ENCODE measurements around the gene PLXDC2.

Gene PLXDC2

GRCh38 chr10:20276127-20276979 is 460.1 kb downstream of the PLXDC2 start:
- no peaks in the 10 kb centered on the region for H3K36me3 ChIP-seq (ENCODE audit: control insufficient read depth, insufficient read depth, low read length)
- H3K27ac ChIP-seq (ENCODE audit: low read length), result no peak overlapping the region
- no peaks in the 10 kb centered on the region for H3K4me1 ChIP-seq (ENCODE audit: control insufficient read depth, insufficient read depth, low read length)
- DNase-seq (ENCODE audit: low read depth, low spot score), result no peak
- H3K4me3 ChIP-seq (ENCODE audit: low read length), result no peak overlapping the region
- no peaks in the 10 kb centered on the region for H3K27me3 ChIP-seq (ENCODE audit: control insufficient read depth, insufficient read depth, low read length)
- H3K9me3 ChIP-seq (ENCODE audit: control insufficient read depth, insufficient read depth, low read length), result no peaks in the 10 kb centered on the region
- WGBS (ENCODE audit: insufficient coverage, insufficient read length), result no CpG with 5 or more reads among the region's 6 CpGs

- no peaks in the 10 kb centered on the region for H3K4me1 ChIP-seq (ENCODE audit: control insufficient read depth, insufficient read depth, low read length)
- no peaks in the 10 kb centered on the region for H3K36me3 ChIP-seq (ENCODE audit: control insufficient read depth, insufficient read depth, low read length)
- H3K27ac ChIP-seq (ENCODE audit: low read length), result no peak overlapping the region
- H3K4me3 ChIP-seq (ENCODE audit: low read length), result no peak overlapping the region
- DNase-seq (ENCODE audit: low read depth, low spot score), result no peak
- WGBS (ENCODE audit: insufficient coverage, insufficient read length), result no CpG with 5 or more reads among the region's 3 CpGs
- H3K27me3 ChIP-seq (ENCODE audit: control insufficient read depth, insufficient read depth, low read length), result no peaks in the 10 kb centered on the region
- H3K9me3 ChIP-seq (ENCODE audit: control insufficient read depth, insufficient read depth, low read length), result no peaks in the 10 kb centered on the region
These were observed 461.6 kb downstream of the PLXDC2 start for GRCh38 chr10:20277820-20278219.

DNA sequence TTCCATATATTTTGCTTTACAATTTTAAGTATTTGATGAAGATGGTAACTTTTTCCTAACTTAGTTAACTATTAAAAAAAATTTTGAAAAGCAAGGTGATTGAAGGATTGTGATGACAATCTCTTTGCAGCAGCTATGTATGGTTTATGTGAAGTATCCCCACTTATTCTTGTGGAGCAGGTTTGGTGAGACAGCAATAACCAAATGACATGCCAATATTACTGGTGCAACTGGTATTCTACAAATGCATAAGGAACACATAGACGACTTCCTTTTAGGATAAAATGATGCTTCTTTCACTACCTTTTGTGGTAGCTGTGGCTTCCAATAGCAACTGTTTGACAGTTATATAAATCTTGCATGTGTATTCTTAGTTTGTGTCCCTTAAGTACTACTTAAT is 465.3 kb downstream of the PLXDC2 start:
- no peaks in the 10 kb centered on the region for H3K36me3 ChIP-seq (ENCODE audit: control insufficient read depth, insufficient read depth, low read length)
- no peak overlapping the region for H3K27ac ChIP-seq (ENCODE audit: low read length)
- H3K4me1 ChIP-seq (ENCODE audit: control insufficient read depth, insufficient read depth, low read length), result no peaks in the 10 kb centered on the region
- no peaks in the 10 kb centered on the region for H3K27me3 ChIP-seq (ENCODE audit: control insufficient read depth, insufficient read depth, low read length)
- H3K9me3 ChIP-seq (ENCODE audit: control insufficient read depth, insufficient read depth, low read length), result no peaks in the 10 kb centered on the region
- no peak overlapping the region for H3K4me3 ChIP-seq (ENCODE audit: low read length)
- no peak for DNase-seq (ENCODE audit: low read depth, low spot score)
- no CpG with 5 or more reads among the region's 1 CpG for WGBS (ENCODE audit: insufficient coverage, insufficient read length)

DNA sequence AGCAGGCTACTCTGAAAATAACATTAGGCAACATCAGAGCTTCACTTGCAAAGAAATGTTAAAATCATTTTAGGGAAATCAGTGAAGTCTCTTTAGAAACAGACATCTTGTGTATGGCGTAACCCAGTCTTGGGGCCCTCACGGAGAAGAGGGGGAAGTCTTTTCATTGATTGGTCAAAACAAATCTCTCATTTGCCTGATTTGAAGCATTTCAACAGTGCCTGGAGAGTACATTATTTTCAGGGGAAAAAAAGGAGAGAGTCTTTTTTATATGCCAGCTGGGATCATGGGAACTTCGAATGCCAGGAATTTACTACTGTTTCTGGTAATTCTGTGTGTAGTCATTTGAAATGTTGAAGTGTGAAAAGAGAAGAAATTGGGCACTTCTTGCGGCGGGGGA is 471.4 kb downstream of the PLXDC2 start:
- no CpG with 5 or more reads among the region's 5 CpGs for WGBS (ENCODE audit: insufficient coverage, insufficient read length)
- H3K9me3 ChIP-seq (ENCODE audit: control insufficient read depth, insufficient read depth, low read length), result no peaks in the 10 kb centered on the region

DNA sequence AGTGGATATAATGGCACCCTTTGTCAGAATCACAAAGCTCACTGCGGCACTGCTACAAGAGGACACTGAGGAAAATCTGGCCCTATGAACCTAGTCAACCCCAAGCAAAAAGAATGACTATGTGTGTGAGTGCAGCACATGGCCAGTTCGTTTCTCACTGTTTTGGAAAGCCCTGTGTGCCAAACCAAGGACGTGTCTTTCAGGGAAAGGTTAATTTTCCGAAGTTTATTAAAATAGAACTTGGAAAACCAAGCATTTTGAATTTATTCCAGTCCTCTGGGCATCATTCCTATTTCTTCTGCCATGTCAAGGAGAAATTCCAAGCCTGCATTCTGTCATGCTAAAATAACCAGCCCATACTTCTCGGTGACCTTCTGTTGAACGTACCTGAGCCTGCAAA is 471.8 kb downstream of the PLXDC2 start:
- Histone ChIP-seq H3K27ac (ENCODE audit: low read length) (no peak overlapping the region), H3K36me3 (ENCODE audit: control insufficient read depth, insufficient read depth, low read length) (no peaks in the 10 kb centered on the region), H3K9me3 (ENCODE audit: control insufficient read depth, insufficient read depth, low read length) (no peaks in the 10 kb centered on the region), H3K4me3 (ENCODE audit: low read length) (no peak overlapping the region), H3K4me1 (ENCODE audit: control insufficient read depth, insufficient read depth, low read length) (no peaks in the 10 kb centered on the region), H3K27me3 (ENCODE audit: control insufficient read depth, insufficient read depth, low read length) (no peaks in the 10 kb centered on the region)
- no CpG with 5 or more reads among the region's 6 CpGs for WGBS (ENCODE audit: insufficient coverage, insufficient read length)
- DNase-seq (ENCODE audit: low read depth, low spot score), result no peak

More for the DNA sequence above, 471.4 kb downstream of the PLXDC2 start:
- Histone ChIP-seq H3K4me3 (ENCODE audit: low read length) (no peak overlapping the region), H3K4me1 (ENCODE audit: control insufficient read depth, insufficient read depth, low read length) (no peaks in the 10 kb centered on the region), H3K36me3 (ENCODE audit: control insufficient read depth, insufficient read depth, low read length) (no peaks in the 10 kb centered on the region), H3K27ac (ENCODE audit: low read length) (no peak overlapping the region), H3K27me3 (ENCODE audit: control insufficient read depth, insufficient read depth, low read length) (no peaks in the 10 kb centered on the region)
- DNase-seq (ENCODE audit: low read depth, low spot score), result no peak

GRCh38 chr10:20289070-20289828 is 473.0 kb downstream of the PLXDC2 start:
- no peak for DNase-seq (ENCODE audit: low read depth, low spot score)
- WGBS (ENCODE audit: insufficient coverage, insufficient read length), result no CpG with 5 or more reads among the region's 6 CpGs

DNA sequence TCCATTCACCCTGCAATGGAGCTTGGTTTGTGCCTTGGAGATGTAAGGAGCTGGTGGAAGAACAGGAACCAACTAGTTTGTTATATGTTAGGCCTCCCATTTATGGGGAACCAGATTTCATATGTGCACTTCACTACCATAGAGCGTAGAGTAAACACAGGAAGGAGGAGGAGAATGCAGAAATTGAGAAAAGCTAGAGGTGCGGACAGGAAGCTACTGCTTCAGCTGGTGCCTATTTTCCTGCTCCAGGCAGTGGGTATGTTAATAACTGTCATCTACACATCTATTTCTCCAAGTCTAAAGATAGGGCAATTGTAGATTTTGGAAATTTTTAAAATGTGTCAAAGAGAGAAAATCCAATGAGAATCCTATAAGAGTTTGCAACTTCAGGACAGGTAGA is 482.2 kb downstream of the PLXDC2 start:
- Histone ChIP-seq H3K4me3 (ENCODE audit: low read length) (no peak overlapping the region), H3K27ac (ENCODE audit: low read length) (no peak overlapping the region), H3K36me3 (ENCODE audit: control insufficient read depth, insufficient read depth, low read length) (no peaks in the 10 kb centered on the region), H3K9me3 (ENCODE audit: control insufficient read depth, insufficient read depth, low read length) (no peaks in the 10 kb centered on the region; the same call in 1 of the 2 replicates), H3K4me1 (ENCODE audit: control insufficient read depth, insufficient read depth, low read length) (no peaks in the 10 kb centered on the region; the same call in 1 of the 2 replicates), H3K27me3 (ENCODE audit: control insufficient read depth, insufficient read depth, low read length) (no peaks in the 10 kb centered on the region)
- no CpG with 5 or more reads among the region's 2 CpGs for WGBS (ENCODE audit: insufficient coverage, insufficient read length)
- DNase-seq (ENCODE audit: low read depth, low spot score), result no peak

More at GRCh38 chr10:20289070-20289828, 473.0 kb downstream of the PLXDC2 start:
- Histone ChIP-seq H3K4me1 (ENCODE audit: control insufficient read depth, insufficient read depth, low read length) (no peaks in the 10 kb centered on the region), H3K9me3 (ENCODE audit: control insufficient read depth, insufficient read depth, low read length) (no peaks in the 10 kb centered on the region), H3K27me3 (ENCODE audit: control insufficient read depth, insufficient read depth, low read length) (no peaks in the 10 kb centered on the region), H3K36me3 (ENCODE audit: control insufficient read depth, insufficient read depth, low read length) (no peaks in the 10 kb centered on the region), H3K4me3 (ENCODE audit: low read length) (no peak overlapping the region), H3K27ac (ENCODE audit: low read length) (no peak overlapping the region)

- Histone ChIP-seq H3K27ac (ENCODE audit: low read length) (no peak overlapping the region), H3K4me3 (ENCODE audit: low read length) (no peak overlapping the region), H3K9me3 (ENCODE audit: control insufficient read depth, insufficient read depth, low read length) (no peaks in the 10 kb centered on the region; the same call in 1 of the 2 replicates), H3K36me3 (ENCODE audit: control insufficient read depth, insufficient read depth, low read length) (no peaks in the 10 kb centered on the region), H3K27me3 (ENCODE audit: control insufficient read depth, insufficient read depth, low read length) (no peaks in the 10 kb centered on the region), H3K4me1 (ENCODE audit: control insufficient read depth, insufficient read depth, low read length) (no peaks in the 10 kb centered on the region; the same call in 1 of the 2 replicates)
- no CpG with 5 or more reads among the region's 4 CpGs for WGBS (ENCODE audit: insufficient coverage, insufficient read length)
- DNase-seq (ENCODE audit: low read depth, low spot score), result no peak
These were observed 483.0 kb downstream of the PLXDC2 start for GRCh38 chr10:20299034-20299736.

- H3K4me3 ChIP-seq (ENCODE audit: low read length), result no peak overlapping the region
- H3K4me1 ChIP-seq (ENCODE audit: control insufficient read depth, insufficient read depth, low read length), result no peaks in the 10 kb centered on the region; the same call in 1 of the 2 replicates
- no peak for DNase-seq (ENCODE audit: low read depth, low spot score)
- no peaks in the 10 kb centered on the region; the same call in 1 of the 2 replicates for H3K9me3 ChIP-seq (ENCODE audit: control insufficient read depth, insufficient read depth, low read length)
- no CpG with 5 or more reads among the region's 2 CpGs for WGBS (ENCODE audit: insufficient coverage, insufficient read length)
- no peaks in the 10 kb centered on the region for H3K36me3 ChIP-seq (ENCODE audit: control insufficient read depth, insufficient read depth, low read length)
- H3K27ac ChIP-seq (ENCODE audit: low read length), result no peak overlapping the region
- H3K27me3 ChIP-seq (ENCODE audit: control insufficient read depth, insufficient read depth, low read length), result no peaks in the 10 kb centered on the region
These were observed 484.5 kb downstream of the PLXDC2 start for GRCh38 chr10:20300735-20301134.

- DNase-seq (ENCODE audit: low read depth, low spot score), result no peak
- H3K4me1 ChIP-seq (ENCODE audit: control insufficient read depth, insufficient read depth, low read length), result no peaks in the 10 kb centered on the region
- no peak overlapping the region for H3K4me3 ChIP-seq (ENCODE audit: low read length)
- H3K36me3 ChIP-seq (ENCODE audit: control insufficient read depth, insufficient read depth, low read length), result no peaks in the 10 kb centered on the region
- H3K27ac ChIP-seq (ENCODE audit: low read length), result no peak overlapping the region
- H3K9me3 ChIP-seq (ENCODE audit: control insufficient read depth, insufficient read depth, low read length), result no peaks in the 10 kb centered on the region; the same call in 1 of the 2 replicates
- H3K27me3 ChIP-seq (ENCODE audit: control insufficient read depth, insufficient read depth, low read length), result no peaks in the 10 kb centered on the region
- no CpG with 5 or more reads among the region's 2 CpGs for WGBS (ENCODE audit: insufficient coverage, insufficient read length)
These were observed 485.8 kb downstream of the PLXDC2 start for GRCh38 chr10:20302033-20302432.

All from iPS DF 6.9 (cell line).